ENCODE results near the gene ARHGEF1.

GRCh38 chr19:41929536-41930071 is 46.6 kb downstream of the ARHGEF1 start:
- TF ChIP-seq CTCF (IDR thresholded peaks at IDR 0.05): no peak
- TF ChIP-seq POLR2AphosphoS5 (IDR thresholded peaks at IDR 0.05; ENCODE audit: low read depth, low read length): no peak

Measured in Panc1 (cell line).